ENCODE measurements around the gene DHX40.
A peak's percentile ranks its signal among the peaks of the same experiment; 100 is the strongest.
"Not testable (repeated sequence)": the region's sequence is repeated elsewhere in the genome, so short reads cannot be mapped to it uniquely, and the experiment has no call there.

The DHX40 gene

DNA sequence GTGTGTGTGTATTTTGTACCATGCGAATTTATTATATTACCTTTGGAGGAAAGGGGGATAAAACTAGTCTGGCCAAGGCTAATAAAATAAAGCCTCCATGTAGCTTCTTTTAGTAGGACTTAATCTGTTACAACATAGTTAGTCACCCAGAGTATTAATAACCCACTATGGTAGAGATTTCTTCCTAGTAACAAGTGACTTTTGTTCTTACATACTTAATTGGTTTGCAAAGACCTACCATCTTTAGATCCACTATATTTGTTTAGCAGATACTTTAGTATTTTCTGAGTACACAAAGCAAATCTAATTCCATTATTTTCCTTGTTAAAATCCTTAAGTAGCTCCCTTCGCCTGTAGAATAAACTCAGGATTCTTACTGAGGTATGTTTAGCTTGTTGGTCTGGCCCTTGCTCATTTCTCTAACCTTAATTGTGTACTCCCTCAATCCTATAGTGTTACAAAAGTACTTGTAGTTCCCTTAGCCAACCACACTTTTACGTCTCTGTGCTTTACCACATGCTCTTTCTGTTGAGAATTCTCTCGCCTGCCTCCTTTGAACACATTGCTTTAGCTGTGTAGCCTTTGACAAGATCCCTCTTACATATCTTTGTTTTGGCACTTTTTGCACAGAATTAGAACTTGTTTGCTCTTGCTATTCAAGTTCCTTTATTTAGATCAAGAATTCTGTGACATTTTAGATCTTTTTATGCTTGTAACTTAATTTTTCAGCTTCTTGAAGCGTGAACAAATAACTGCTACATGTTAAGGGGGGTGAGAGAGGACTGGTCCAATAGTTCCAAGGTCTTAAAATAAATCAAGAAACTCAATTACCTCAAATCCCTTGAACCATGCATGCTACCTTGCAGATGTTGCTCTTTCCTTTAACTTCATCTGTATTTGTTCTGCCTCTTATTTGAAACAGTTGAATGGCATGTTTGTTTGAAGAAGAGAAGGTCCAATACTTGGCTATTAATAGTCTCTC is 78.0 kb downstream of the DHX40 start:
- peak; percentile 14 for DNase-seq (ENCODE audit: low spot score)
- TF ChIP-seq, protein P1, sequence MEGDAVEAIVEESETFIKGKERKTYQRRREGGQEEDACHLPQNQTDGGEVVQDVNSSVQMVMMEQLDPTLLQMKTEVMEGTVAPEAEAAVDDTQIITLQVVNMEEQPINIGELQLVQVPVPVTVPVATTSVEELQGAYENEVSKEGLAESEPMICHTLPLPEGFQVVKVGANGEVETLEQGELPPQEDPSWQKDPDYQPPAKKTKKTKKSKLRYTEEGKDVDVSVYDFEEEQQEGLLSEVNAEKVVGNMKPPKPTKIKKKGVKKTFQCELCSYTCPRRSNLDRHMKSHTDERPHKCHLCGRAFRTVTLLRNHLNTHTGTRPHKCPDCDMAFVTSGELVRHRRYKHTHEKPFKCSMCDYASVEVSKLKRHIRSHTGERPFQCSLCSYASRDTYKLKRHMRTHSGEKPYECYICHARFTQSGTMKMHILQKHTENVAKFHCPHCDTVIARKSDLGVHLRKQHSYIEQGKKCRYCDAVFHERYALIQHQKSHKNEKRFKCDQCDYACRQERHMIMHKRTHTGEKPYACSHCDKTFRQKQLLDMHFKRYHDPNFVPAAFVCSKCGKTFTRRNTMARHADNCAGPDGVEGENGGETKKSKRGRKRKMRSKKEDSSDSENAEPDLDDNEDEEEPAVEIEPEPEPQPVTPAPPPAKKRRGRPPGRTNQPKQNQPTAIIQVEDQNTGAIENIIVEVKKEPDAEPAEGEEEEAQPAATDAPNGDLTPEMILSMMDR (IDR thresholded peaks at IDR 0.05; ENCODE audit: extremely low read depth, insufficient read depth, missing control alignments) = no peak
- in situ Hi-C loops (cut with MboI; ENCODE audit: low pct_unique_long_range_greater_than_20kb, low sequenced_read_pairs, unreplicated experiment) = no loop called here

DNA sequence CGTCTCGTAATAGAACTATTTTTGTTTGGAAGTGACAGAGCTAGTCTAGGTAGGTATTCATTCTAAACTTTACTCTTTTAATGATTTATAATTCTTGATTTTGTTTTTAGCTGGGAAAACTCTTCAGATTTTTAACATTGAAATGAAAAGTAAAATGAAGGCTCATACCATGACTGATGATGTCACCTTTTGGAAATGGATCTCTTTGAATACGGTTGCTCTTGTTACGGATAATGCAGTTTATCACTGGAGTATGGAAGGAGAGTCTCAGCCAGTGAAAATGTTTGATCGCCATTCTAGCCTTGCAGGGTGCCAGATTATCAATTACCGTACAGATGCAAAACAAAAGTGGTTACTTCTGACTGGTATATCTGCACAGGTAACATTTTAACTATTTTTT is 81.9 kb downstream of the DHX40 start:
- in situ Hi-C loops (cut with MboI; ENCODE audit: low pct_unique_long_range_greater_than_20kb, low sequenced_read_pairs, unreplicated experiment) = no loop called here
- DNase-seq (ENCODE audit: low spot score) = no peak
- TF ChIP-seq, protein P1 (IDR thresholded peaks at IDR 0.05; ENCODE audit: extremely low read depth, insufficient read depth, missing control alignments) = no peak

DNA sequence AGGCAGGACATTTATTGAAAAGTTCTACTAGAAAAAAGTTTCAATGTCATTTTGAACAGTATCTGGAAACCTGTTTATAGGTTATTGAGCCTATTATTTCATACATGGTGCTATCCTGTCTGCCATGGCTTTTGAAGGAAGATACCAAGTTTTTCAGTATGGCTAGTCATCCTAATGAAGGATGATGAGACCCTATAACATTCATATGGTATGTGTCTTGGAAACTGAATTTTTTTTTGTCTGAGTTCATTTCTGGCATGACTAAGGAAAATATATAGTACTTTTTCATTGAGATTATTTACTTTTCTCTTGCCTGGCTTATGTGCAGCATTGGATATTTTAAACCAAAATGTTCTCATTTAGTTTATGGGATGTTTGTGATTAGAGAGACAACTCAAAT is 84.5 kb downstream of the DHX40 start:
- DNase-seq (ENCODE audit: low spot score) = no peak
- TF ChIP-seq, protein P1 (IDR thresholded peaks at IDR 0.05; ENCODE audit: extremely low read depth, insufficient read depth, missing control alignments) = no peak
- in situ Hi-C loops (cut with MboI; ENCODE audit: low pct_unique_long_range_greater_than_20kb, low sequenced_read_pairs, unreplicated experiment) = no loop called here

DNA sequence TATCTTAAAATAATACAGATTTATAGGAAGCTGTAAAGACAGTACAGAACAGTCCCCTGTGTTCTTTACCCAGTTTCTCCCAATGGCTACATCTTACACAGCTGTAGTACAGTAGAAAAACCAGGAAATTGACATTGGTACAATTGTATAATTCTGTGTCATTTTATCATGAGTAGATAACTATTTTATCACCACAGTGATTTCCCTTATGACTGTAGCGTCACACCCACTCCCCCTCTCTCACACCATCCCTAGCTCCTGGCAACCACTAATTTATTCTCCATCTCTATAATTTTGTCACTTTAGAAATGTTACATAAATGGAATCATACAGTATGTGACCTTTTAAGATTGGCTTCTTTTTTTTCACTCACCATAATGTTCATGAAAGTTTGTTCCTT is 85.2 kb downstream of the DHX40 start:
- no peak for DNase-seq (ENCODE audit: low spot score)
- TF ChIP-seq, protein P1 (IDR thresholded peaks at IDR 0.05; ENCODE audit: extremely low read depth, insufficient read depth, missing control alignments) = no peak
- in situ Hi-C loops (cut with MboI; ENCODE audit: low pct_unique_long_range_greater_than_20kb, low sequenced_read_pairs, unreplicated experiment) = no loop called here

DNA sequence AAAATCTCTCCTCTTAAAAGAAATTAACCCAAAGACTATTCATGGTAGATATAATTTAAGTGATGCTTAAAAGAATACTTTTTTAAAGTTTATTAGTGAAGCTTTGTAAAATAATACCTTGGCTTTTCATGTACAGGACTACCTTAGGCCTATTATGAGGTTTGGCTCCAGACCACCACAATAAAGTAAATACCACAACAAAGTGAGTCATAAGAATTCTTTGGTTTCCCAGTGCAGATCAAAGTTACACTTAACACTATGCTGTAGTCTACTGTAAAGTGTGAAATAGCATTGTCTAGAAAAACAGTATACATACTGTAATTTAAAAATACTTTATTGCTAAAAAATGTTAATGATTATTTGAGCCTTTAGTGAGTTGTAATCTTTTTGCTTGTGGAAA is 85.9 kb downstream of the DHX40 start:
- TF ChIP-seq, protein P1 (IDR thresholded peaks at IDR 0.05; ENCODE audit: extremely low read depth, insufficient read depth, missing control alignments) = no peak
- in situ Hi-C loops (cut with MboI; ENCODE audit: low pct_unique_long_range_greater_than_20kb, low sequenced_read_pairs, unreplicated experiment) = no loop called here

DNA sequence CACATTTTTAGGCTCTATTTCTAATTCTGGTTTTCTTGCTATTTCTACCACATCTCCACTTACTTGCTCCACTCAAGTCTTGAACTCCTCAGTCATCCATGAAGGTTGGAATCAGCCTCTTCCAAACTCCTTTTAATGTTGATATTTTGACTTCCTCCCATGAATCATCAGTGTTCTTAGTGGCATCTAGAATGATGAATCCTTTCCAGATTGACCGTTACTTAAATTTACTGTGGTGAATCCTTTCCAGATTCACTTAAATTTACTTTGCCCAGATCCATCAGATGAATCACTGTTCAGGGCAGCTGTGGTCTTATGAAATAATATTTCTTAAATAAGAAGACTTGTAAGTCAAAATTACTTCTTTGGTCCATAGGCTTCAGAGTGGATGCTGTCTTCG is 86.7 kb downstream of the DHX40 start:
- TF ChIP-seq, protein P1 (IDR thresholded peaks at IDR 0.05; ENCODE audit: extremely low read depth, insufficient read depth, missing control alignments) = no peak
- in situ Hi-C loops (cut with MboI; ENCODE audit: low pct_unique_long_range_greater_than_20kb, low sequenced_read_pairs, unreplicated experiment) = no loop called here
- DNase-seq (ENCODE audit: low spot score) = no peak

More for the DNA sequence above, 85.9 kb downstream of the DHX40 start:
- no peak for DNase-seq (ENCODE audit: low spot score)

DNA sequence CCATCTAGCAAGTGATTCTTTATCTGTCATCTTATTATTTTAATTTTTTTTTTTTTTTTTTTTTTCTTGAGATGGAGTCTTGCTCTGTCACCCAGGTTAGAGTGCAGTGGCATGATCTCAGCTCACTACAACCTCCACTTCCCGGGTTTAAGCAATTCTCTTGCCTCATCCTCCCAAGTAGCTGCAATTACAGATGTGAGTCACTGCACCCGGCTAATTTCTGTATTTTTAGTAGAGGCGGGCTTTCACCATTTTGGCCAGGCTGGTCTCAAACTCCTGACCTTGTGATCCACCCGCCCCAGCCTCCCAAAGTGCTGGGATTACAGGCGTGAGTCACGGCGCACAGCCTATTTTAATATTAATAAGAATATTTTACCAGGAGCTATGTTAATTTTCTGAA is 91.2 kb downstream of the DHX40 start:
- in situ Hi-C loops (cut with MboI; ENCODE audit: low pct_unique_long_range_greater_than_20kb, low sequenced_read_pairs, unreplicated experiment) = not testable (repeated sequence)

More for the DNA sequence above, 91.2 kb downstream of the DHX40 start:
- not testable (repeated sequence) for DNase-seq (ENCODE audit: low spot score)

All from GM13977 (cell line).